Mucosa of descending colon (tissue), 3 donors: ENCODE results near the gene ITPK1. TPM values are rescaled to one million over a fixed set of nuclear protein-coding genes. Genes with fewer than 3 reads are reported as not detected.

ENCODE experiments used
- ATAC-seq: fragments of 200-7000 bp; cut with Tn5 transposase; one replicate; pipeline ENCODE4 v1.9.1; 2020; ENCODE audit warnings: mild to moderate bottlenecking, moderate library complexity
- DNase-seq, 3 donors: peaks; one replicate each; pipeline ENCODE4 v3.0.0-alpha.2; 2020
- H3K36me3 ChIP-seq: fragments of 200-600 bp; one replicate; pipeline ENCODE4 v1.8.0; 2021; ENCODE audit warnings: low read depth, mild to moderate bottlenecking
- H3K4me1 ChIP-seq: fragments of 200-600 bp; one replicate; pipeline ENCODE4 v1.8.0; 2021; ENCODE audit warnings: low read depth, mild to moderate bottlenecking
- H3K4me3 ChIP-seq: fragments of 200-600 bp; one replicate; pipeline ENCODE4 v1.8.0; 2021; ENCODE audit warnings: mild to moderate bottlenecking
- H3K9me3 ChIP-seq: fragments of 200-600 bp; one replicate; pipeline ENCODE4 v1.8.0; 2021; ENCODE audit warnings: mild to moderate bottlenecking
- intact Hi-C, 2 donors: fragments of 100-400 bp; cut with DNase I in 1 of 2; cut with micrococcal nuclease in 1 of 2; formaldehyde crosslinking; loops; one replicate each; pipeline versions ENCODE4 v1.11.0 to v1.11.1; 2022; cut with DNase I, micrococcal nuclease
- total RNA-seq, 3 donors: library from RNA; stranded (reverse); fragmentation: NEBNext Ultra II Directional in 2 of 3; extraction: Animal tissue kit (Norgen Biotek cat#: 25700) in 2 of 3; gene quantifications; one replicate each; pipeline versions ENCODE4 v1.2.1 to v1.2.4, GENCODE V29; 2021 to 2023
- TF ChIP-seq, protein P1 (sequence below): fragments of 200-600 bp; IDR thresholded peaks from one replicate; pipeline ENCODE4 v1.8.0; 2022; ENCODE audit warnings: antibody characterized with exemption, mild to moderate bottlenecking
- donor health status: DM: no; HTN: no; CAD: no; lungs with moderate emphysema.
- donor health status: DM: no; HTN: no; CAD: no.
- donor health status: DM: no; HTN: yes; CAD: no.

Gene ITPK1
- total RNA-seq, 3 donors from 2014 or later = 134 to 165 (median 152) TPM

DNA sequence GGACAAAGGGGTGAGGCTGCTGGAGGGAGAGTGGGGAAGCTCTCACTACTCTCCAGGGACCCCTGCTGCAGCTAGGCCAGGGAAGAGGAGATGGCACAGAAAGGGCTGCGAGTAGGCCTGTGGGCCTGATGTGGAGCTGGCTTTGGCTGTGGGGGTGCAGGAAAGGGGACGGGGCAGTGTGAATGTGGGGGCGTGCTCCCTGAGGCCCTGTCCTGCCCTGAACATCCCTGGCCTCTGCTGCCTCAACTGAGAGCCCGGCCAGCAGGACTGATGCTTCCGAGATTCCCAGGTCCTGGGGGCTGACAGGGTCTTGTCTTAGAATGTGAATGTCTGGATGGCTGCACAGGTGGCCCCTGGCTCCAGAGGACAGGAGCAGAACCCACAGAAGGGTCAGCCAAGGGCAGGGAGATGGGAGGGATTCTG lies 128.6 kb downstream of the ITPK1 start:
- no peak overlapping the region for H3K4me3 ChIP-seq
- intact Hi-C loops = no loop called here
- H3K9me3 ChIP-seq = no peaks in the 10 kb centered on the region
- ATAC-seq (no peak), DNase-seq (peak in 1 of 3 donors; percentile 9)
- TF ChIP-seq, protein P1, sequence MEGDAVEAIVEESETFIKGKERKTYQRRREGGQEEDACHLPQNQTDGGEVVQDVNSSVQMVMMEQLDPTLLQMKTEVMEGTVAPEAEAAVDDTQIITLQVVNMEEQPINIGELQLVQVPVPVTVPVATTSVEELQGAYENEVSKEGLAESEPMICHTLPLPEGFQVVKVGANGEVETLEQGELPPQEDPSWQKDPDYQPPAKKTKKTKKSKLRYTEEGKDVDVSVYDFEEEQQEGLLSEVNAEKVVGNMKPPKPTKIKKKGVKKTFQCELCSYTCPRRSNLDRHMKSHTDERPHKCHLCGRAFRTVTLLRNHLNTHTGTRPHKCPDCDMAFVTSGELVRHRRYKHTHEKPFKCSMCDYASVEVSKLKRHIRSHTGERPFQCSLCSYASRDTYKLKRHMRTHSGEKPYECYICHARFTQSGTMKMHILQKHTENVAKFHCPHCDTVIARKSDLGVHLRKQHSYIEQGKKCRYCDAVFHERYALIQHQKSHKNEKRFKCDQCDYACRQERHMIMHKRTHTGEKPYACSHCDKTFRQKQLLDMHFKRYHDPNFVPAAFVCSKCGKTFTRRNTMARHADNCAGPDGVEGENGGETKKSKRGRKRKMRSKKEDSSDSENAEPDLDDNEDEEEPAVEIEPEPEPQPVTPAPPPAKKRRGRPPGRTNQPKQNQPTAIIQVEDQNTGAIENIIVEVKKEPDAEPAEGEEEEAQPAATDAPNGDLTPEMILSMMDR = no peak
- peaks cover 4% of the 10 kb centered on the region for H3K4me1 ChIP-seq
- H3K36me3 ChIP-seq = no peaks in the 10 kb centered on the region

DNA sequence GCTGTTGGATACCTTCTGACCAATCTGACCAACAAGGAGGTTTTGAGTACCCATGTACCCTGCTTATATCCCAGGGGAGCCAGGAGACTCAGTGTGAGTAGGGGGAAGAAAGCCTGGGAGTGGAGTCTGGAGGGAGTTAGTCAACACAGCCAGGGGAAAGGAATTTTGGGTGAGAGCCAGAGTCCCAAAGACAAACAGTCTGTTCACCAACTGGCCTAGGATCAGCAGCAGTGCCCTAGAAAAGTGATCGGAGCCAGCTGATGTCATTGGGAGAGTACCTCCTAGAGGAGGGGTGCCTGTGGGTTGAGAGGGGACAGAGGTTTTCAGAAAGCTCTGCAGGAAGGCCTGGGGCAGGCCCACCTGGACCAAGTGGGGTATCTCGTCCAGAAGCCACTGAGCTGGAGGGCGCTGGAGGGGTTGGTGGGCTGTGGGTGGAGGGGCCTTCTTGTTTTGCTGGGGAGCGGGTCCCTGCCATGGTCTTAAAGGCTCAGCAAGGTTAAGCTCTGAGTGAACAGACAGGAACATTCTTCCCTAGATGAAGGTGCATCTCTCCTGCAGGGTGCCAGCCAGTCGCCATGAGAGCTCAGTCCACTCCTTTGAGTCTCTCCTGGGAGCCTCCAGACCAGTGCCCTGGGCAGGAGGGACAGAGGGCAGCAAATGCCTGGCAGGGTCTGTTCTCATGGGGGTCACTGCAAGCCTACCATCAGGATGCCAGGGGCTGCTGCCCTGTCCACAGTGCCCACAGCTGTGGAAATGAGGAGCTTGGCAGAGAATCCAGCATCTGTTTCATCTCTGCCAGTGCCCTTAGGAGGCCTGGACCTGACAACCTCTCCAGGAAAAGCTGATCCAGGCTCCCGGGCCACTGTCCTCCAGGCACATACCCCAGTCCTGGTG lies 129.2 kb downstream of the ITPK1 start:
- H3K4me1 ChIP-seq = peaks cover 4% of the 10 kb centered on the region
- peak in 1 of 3 donors; percentile 19 for DNase-seq
- peak; percentile 41 for ATAC-seq
- TF ChIP-seq, protein P1 = no peak
- intact Hi-C loops = no loop called here
- no peaks in the 10 kb centered on the region for H3K36me3 ChIP-seq
- no peaks in the 10 kb centered on the region for H3K9me3 ChIP-seq
- H3K4me3 ChIP-seq = no peak overlapping the region

- Histone ChIP-seq H3K9me3 (no peaks in the 10 kb centered on the region), H3K36me3 (no peaks in the 10 kb centered on the region), H3K4me3 (no peak overlapping the region), H3K4me1 (peaks cover 4% of the 10 kb centered on the region)
- ATAC-seq (no peak), DNase-seq (peak in 1 of 3 donors; percentile 13)
- TF ChIP-seq, protein P1 = no peak
- intact Hi-C loops = no loop called here
These were observed 130.2 kb downstream of the ITPK1 start for GRCh38 chr14:92985521-92985920.

DNA sequence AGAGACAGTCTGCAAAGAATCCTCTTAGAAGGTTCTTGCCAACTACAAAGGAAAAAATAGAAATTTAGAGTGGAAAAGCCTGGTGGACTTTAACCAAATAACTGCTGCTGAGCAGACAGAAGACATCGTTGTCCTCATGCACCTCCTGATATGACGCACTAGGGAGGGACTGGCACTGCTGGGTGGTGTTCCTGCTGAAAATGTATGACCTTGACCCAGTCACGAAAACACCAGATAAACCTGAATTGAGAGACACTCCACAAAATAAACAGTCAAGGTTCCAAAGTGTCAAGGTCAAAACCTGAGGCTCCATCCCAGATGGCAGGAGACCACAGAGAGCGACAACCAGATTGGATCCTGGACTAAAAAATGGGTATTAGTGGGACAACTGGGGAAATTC lies 130.8 kb downstream of the ITPK1 start:
- intact Hi-C loops = no loop called here
- Histone ChIP-seq H3K4me3 (no peak overlapping the region), H3K36me3 (no peaks in the 10 kb centered on the region), H3K4me1 (peaks cover 4% of the 10 kb centered on the region), H3K9me3 (no peaks in the 10 kb centered on the region)
- no peak for DNase-seq
- ATAC-seq = no peak
- TF ChIP-seq, protein P1 = no peak

DNA sequence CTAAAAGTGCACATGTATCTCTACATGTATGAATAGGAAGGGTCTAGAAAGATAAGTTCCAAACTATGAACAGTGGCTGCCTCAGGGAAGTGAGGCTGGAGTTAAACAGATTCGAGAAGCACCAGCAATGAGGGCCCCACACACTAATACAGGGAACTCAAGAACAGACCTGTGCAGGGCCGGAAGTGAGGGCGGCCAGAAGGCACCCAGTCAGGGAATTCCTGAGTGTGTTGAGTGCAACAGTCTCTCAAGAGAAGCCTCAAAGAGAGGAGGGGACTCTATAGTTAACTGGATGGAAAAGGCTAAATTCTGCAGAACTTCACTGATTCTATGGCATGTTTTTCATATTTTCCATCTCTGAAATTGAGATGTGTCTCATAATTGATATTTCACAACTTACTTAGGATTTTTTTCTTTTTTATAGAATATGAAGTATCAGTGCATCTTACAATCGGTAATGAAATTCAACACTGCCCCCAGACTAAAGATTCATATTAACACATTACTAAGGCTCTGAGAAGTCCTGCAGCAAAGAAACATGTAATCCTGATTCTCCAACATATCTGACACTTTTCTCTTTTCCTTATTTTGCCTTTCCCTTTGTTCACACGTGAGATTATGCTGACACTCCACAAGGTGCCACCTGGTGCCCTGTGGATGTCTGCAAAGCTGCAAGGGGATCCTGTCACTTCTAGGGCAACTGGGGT lies 131.5 kb downstream of the ITPK1 start:
- H3K36me3 ChIP-seq = no peaks in the 10 kb centered on the region
- no peak overlapping the region for H3K4me3 ChIP-seq
- ATAC-seq (no peak), DNase-seq (peak in 1 of 3 donors; percentile 12)
- peaks cover 4% of the 10 kb centered on the region for H3K4me1 ChIP-seq
- TF ChIP-seq, protein P1 = no peak
- intact Hi-C loops = no loop called here
- H3K9me3 ChIP-seq = peaks cover 4% of the 10 kb centered on the region
